ENCODE results near the gene C1QA.
"Not testable (repeated sequence)": the region's sequence is repeated elsewhere in the genome, so short reads cannot be mapped to it uniquely, and the experiment has no call there.

Gene C1QA

DNA sequence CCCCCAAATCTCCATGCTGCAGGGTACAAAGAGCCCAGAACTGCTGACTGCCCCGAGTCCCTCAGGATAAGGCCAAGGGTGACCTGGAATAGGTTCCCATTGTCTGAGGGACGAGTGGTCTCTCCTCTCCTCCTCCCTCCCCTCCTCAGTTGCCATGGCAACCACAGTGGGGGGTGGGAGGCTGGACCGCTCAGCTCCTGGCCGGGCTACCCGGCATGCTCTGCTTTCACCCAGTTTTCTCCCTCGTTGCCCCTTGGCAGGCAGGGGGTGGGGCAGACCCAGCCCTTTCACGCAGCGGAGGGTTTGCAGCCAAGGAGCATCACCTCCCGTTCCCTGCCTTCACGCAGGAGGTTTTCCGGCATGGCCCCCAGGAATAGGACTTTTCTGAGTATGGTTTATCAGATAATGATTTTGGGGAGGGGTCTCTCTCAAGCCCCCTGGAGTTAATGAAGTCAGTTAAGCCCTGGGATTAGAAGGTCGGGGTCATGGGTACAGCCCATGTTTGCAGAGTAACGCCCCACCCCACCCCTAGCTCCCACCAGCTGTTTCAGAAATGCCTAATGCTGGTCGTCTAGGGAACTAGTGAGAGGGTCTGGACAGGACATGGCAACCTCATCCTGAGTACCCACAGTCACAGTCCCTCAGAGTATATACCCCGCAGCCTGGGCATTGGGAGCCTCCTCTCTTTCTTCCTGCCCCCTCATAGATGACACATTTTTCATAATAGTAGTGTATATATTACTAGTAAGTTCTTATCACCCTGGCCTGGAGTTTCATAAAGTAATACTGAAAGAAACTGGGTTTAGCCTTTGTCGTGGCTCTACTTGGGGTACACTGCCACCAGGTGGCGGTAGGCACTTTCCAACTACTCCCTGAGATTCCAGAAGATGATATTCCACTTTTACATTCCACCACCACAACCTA is 37.3 kb downstream of the C1QA start:
- peak; percentile 64 for DNase-seq (ENCODE audit: low read depth)

DNA sequence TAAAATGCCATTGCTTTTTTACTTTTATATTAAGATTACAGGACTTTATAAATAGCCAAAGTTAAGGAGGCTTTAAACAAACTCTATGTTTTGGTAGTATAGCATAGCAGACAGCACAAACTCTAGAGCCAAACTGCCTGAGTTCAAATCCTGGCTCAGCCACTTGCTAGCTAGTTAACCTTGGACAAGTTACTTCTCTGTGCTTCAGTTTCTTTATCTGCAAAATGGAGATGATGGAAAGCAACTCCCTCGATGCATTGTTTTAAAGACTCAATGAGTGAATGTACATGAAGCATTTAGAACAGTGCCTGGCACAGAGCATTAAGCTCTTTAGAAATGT is 38.0 kb downstream of the C1QA start:
- no peak for DNase-seq (ENCODE audit: low read depth)

DNA sequence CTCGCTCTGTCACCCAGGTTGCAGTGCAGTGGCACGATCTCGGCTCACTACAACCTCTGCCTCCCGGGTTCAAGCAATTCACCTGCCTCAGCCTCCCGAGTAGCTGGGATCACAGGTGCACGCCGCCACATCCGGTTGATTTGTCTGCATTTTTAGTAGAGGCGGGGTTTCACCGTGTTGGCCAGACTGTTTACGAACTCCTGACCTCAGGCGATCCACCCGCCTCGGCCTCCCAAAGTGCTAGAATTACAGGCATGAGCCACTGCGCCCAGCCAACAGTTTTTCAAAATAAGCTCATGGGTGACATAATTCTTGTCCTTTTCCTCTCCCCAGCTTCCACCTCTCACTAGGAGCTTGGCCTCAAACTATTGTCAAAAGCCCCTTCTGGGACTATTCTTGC is 39.7 kb downstream of the C1QA start:
- DNase-seq (ENCODE audit: low read depth): not testable (repeated sequence)

DNA sequence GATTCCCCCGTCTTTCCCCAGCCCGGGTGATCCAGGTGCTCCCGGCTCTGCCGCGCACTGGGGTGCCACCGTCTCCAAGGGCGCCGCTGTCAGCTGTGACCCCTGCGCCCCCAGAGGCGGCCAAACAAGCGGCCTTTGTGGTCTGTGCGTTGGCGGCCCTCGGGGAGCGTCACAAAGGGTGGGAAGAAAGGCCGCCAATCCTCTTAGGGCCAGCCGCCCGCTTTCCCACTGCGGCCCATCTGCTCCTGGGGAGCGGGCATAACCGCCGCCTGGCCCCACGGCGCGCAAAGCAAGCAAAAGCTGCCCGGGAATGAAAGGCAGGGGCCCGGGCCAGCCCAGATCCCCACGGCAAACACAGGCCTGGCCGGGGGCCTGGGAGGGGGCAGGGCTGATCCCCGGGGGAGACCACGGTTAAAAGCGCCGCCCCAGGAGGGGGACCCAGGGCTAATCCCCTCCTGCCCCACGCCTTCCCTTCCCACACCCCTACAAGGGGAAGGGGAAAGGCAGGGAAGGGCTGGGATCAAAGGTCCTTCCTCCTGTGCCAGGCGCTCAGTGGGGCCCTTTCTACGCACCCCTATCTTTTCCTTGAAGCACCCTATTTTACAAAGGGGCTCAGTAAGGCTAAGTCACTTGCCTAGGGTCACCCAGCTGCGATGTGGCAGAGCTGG is 40.6 kb downstream of the C1QA start:
- DNase-seq (ENCODE audit: low read depth): no peak

DNA sequence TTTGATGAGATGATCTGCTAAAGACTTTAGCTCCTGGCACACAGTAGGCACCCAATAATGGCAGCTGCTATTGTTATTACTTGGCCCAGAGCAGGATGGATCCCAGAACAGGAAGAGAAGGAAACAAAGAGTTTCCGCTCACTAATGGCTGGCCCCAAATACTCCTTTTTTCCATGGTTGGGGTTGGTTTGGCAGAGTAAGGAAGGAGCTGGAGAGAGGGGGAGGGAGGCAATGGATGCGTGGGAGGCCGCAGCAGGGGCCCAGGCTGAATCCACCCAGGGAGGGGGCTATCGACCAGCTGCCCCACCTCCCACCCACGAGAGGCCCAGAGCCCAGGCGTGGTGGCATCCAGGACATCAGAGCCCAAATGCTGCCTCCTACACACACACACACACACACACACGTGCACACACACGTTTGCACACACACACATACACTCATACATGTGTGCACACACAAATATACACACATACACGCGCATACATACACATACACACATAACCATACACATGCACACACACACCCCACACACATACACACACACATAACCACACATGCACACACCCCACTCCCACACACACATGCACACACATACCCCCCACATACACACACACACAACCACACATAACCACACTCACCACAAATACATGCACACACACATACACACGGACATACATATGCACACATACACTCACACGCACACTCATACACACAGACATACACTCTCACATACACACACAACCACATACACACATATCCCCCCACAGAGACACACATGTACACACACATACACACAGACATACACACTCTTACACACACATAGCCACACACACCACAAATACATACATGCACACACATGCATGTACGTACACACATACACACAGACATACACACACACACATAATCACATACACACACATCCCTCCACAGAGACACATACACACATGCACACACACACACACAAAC is 41.8 kb downstream of the C1QA start:
- DNase-seq (ENCODE audit: low read depth): no peak

DNA sequence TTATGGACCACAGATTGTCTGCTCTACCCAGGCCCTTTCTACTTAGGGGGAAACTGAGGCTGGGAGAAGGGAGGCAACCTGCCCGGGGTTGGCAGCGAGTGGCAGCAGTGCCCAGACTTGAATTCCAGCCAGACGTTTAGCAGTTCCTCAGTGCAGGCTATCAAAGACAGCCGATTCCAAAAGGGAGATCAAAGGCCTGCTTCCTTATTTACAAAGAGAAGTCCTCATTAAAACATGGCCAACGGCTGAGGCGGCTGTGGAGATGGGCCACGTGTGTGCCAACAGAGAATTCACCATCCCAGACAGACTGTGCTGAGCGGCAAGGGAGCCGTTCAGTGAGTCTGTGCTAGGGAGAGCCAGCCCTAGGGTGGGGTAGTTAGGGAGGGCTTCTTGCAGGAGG is 44.3 kb downstream of the C1QA start:
- no peak for DNase-seq (ENCODE audit: low read depth)

DNA sequence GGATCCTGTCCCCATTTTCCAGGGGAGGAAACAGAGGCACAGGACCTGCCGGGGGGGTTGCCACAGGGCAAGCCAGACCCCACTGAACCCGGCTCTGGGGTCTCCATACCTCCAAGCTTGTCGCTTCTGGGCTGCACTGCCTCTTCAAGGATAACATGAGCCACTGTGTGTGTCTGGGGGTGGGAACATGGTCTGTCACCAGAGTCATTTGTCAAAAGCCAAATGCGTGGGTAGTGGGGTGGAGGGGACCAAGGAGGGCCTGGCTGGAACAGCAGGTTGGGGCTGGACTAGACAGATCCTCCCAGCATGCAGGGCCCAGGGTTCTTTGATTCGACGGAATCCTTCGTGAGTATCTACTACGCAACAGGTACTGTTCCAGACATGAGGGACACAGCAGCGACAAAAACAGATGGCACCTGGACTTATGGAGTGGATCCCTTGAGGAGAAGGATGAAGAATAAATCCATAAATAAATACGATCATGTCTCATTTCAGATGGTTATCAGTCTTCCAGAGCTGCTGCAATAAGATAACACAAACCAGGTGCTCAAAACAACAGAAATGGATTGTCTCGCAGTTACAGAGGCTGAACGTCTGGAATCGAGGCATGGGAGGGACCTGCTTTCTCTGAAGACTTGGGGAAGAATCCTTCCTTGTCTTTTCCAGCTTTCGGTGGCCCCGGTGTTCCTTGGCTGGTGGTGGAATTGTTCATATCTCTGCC is 45.3 kb downstream of the C1QA start:
- no peak for DNase-seq (ENCODE audit: low read depth)

DNA sequence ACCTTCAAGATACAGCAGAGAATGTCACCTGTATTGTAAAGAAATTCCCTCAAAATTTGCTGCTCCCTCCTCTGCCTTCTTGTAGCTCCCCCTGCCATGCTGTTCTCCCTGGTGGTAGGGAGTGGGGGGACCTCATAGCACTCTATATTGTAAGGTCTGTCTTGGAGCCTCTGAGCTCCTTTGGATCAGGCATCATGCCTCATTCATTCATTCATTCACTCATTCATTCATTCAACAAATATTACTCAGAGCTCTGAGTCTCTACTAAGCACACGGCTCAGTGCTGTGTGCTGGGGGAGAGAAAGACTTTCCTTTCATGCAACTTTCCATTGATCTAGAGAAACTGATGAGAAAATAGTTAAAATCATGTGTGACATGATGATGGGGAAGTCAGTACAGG is 47.1 kb downstream of the C1QA start:
- DNase-seq (ENCODE audit: low read depth): no peak

DNA sequence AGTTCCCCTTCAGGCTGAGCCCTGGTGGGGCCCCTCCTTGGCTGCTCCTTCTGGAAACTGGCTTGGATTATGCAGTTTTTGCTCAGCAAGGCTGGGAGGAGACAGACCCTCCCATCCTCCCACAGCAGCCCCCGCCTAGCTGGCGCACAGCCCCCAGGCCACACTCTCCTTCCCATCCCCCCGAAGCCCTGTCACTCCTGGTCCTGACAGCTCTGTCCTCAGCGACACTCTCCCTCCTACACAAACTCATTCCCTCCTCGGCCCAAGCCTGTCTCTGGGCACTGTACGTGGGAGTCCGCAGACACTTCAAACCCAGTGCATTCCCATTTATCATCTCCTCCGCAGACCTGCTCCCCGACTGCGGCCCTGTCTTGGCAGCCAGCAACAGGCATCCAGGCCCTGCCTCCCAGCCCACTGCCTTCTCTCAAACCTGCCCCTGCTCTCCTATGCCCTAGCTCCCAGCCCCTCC is 49.2 kb downstream of the C1QA start:
- peak; percentile 75 for DNase-seq (ENCODE audit: low read depth)

DNA sequence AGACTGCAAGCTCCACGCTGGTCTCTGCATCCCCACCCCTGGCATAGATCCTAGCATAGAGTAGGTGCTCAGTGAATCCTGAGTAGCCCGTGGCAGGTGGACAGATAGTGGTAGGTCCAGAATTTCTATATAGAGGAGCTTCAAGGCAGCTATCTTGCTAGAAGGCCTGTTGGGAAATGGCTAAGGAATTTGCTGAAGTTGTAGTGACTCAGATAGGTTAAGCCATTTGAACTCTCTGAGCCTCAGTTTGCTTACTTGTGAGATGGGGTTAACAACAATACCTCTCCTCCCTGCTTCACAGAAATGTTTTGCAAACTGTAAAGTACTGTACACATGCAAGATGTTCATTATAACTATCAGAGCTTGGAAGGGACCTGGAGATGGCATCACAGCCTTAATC is 50.8 kb downstream of the C1QA start:
- peak; percentile 84 for DNase-seq (ENCODE audit: low read depth)

DNA sequence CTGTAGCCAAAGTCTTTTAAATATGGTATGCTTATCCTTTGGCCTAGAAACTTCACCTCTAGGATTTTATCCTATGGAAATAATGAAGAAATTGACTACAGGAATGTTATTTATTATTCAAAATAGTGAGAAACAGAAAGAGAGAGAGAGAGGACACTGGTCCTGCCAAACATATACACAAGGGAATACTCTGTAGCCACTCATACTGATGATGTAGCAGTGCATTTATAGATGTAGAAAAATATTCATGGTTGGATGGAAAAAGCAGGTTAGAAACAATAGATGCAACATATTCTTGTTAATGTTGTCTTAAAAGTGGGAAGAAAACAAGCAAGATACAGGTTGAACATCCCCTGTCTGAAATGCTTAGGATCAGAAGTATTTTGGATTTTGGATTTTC is 52.0 kb downstream of the C1QA start:
- DNase-seq (ENCODE audit: low read depth): no peak

All from amniotic epithelial cell (primary cell).